A549 (cell line): ENCODE data around the gene GUCY1A2. TPM values are rescaled to one million over a fixed set of nuclear protein-coding genes. Genes with fewer than 3 reads are reported as not detected.

Experiments used
- ATAC-seq, 2 experiments: fragments of 200-7000 bp in 1 of 2; fragments of >200 bp in 1 of 2; cut with Nextera tagmentation in 1 of 2; cut with Tn5 transposase in 1 of 2; 3 replicates each; pipeline versions ENCODE4 v1.8.0 to v1.9.1; 2018 to 2020; ENCODE audit warnings: mild to moderate bottlenecking in 1 of 2, moderate library complexity in 1 of 2
- CTCF ChIA-PET: fragments of 300-600 bp; sonication (Branson Sonifier 250); formaldehyde crosslinking; extraction: SDS; loops from one replicate; lab custom pipeline; 2021; ENCODE audit warnings: antibody characterized with exemption, inconsistent platforms; lab: Yijun Ruan, JAX
- POLR2A ChIA-PET: fragments of 350-600 bp; formaldehyde crosslinking; extraction: SDS; loops from one replicate; lab custom pipeline; 2021; ENCODE audit warnings: antibody characterized with exemption, inconsistent platforms; lab: Yijun Ruan, JAX
- DNase-seq, 2 experiments: peaks; one replicate each; pipeline versions ENCODE4 v3.0.0 to v3.0.0-alpha.2; 2011 to 2016; ENCODE audit warnings: low read depth in 1 of 2, low spot score in 1 of 2
- FAIRE-seq: peaks from 2 replicates; lab custom pipeline; 2011; peaks lifted over from hg19 to GRCh38; lab: Jason Lieb, UNC
- H3K27ac ChIP-seq, 2 experiments: fragments of >200 bp; sonication (Bioruptor Twin); formaldehyde crosslinking; 3 replicates each; pipeline ENCODE4 v1.5.1; 2016 to 2017
- H3K4me1 ChIP-seq: fragments of >200 bp; sonication (Bioruptor Twin); formaldehyde crosslinking; 3 replicates; pipeline ENCODE4 v1.6.1; 2016
- H3K4me2 ChIP-seq: fragments of >200 bp; sonication (Bioruptor Twin); formaldehyde crosslinking; 3 replicates; pipeline ENCODE4 v1.6.1; 2016
- H3K4me3 ChIP-seq: fragments of >200 bp; sonication (Bioruptor Twin); formaldehyde crosslinking; 3 replicates; pipeline ENCODE4 v1.5.1; 2016
- H3K9me3 ChIP-seq: fragments of >200 bp; sonication (Bioruptor Twin); formaldehyde crosslinking; 3 replicates; pipeline ENCODE4 v1.6.1; 2016
- BHLHE40 ChIP-seq: IDR thresholded peaks from 2 replicates; pipeline ENCODE4 v1.6.1; 2012; ENCODE audit warnings: low read depth, low read length, inconsistent platforms
- CBX8 ChIP-seq: fragments of 200-600 bp; sonication (generic); IDR thresholded peaks from 2 replicates; pipeline ENCODE4 v1.6.1; 2016
- CHD2 ChIP-seq: fragments of 150-350 bp; IDR thresholded peaks from 2 replicates; pipeline ENCODE4 v1.6.1; 2014; ENCODE audit warnings: low read length; ENCODE audit not compliant: partially characterized antibody
- FOSB ChIP-seq: fragments of 250-450 bp; sonication (Bioruptor Pico); IDR thresholded peaks from 2 replicates; pipeline ENCODE4 v1.5.0; 2020; ENCODE audit warnings: mild to moderate bottlenecking, moderate library complexity
- FOSL2 ChIP-seq, 2 experiments: fragments of 450-650 bp in 1 of 2; fragments of >200 bp in 1 of 2; sonication (Bioruptor Twin) in 1 of 2; formaldehyde crosslinking; IDR thresholded peaks; 2 replicates each; pipeline versions ENCODE4 v1.5.0 to v1.6.1; 2016 to 2020; ENCODE audit warnings: mild to moderate bottlenecking in 1 of 2, moderate library complexity in 1 of 2
- GATA3 ChIP-seq: IDR thresholded peaks from 2 replicates; pipeline ENCODE4 v1.6.1; 2012; ENCODE audit warnings: borderline replicate concordance
- KDM1A ChIP-seq: fragments of 200-600 bp; sonication (generic); IDR thresholded peaks from 2 replicates; pipeline ENCODE4 v1.6.1; 2016; ENCODE audit warnings: low read depth, mild to moderate bottlenecking
- KDM5A ChIP-seq: fragments of 200-600 bp; sonication (generic); IDR thresholded peaks from 2 replicates; pipeline ENCODE4 v1.6.1; 2016; ENCODE audit warnings: antibody characterized with exemption, mild to moderate bottlenecking
- MYC ChIP-seq: IDR thresholded peaks from 2 replicates; pipeline ENCODE4 v1.6.1; 2012; ENCODE audit warnings: mild to moderate bottlenecking, inconsistent platforms, low read length, improper control_type of control experiment, borderline replicate concordance
- NFE2L2 ChIP-seq: fragments of 150-350 bp; conservative IDR thresholded peaks from 2 replicates; pipeline ENCODE4 v1.6.1; 2014; ENCODE audit warnings: low read length
- POLR2A ChIP-seq: IDR thresholded peaks from 2 replicates; pipeline ENCODE4 v1.6.1; 2012; ENCODE audit warnings: mild to moderate bottlenecking, low read length
- RFX5 ChIP-seq: fragments of 450-650 bp; IDR thresholded peaks from 2 replicates; pipeline ENCODE4 v1.7.1; 2014; ENCODE audit warnings: antibody characterized with exemption, mild to moderate bottlenecking, moderate library complexity
- RNF2 ChIP-seq: fragments of 200-600 bp; sonication (generic); IDR thresholded peaks from 2 replicates; pipeline ENCODE4 v1.6.1; 2016; ENCODE audit warnings: low read depth, mild to moderate bottlenecking, antibody characterized with exemption, moderate library complexity, borderline replicate concordance
- TP53 ChIP-seq: fragments of 250-450 bp; sonication (Bioruptor Pico); IDR thresholded peaks from 2 replicates; pipeline ENCODE4 v1.5.0; 2021; ENCODE audit warnings: mild to moderate bottlenecking, moderate library complexity
- ZC3H11A ChIP-seq: fragments of 450-650 bp; IDR thresholded peaks from 2 replicates; pipeline ENCODE4 v1.6.1; 2014; ENCODE audit warnings: antibody characterized with exemption, mild to moderate bottlenecking
- ZFP36 ChIP-seq: fragments of 450-650 bp; IDR thresholded peaks from 2 replicates; pipeline ENCODE4 v1.6.1; 2014; ENCODE audit warnings: borderline replicate concordance; ENCODE audit not compliant: partially characterized antibody
- ZNF302 ChIP-seq: fragments of 250-450 bp; sonication (Bioruptor Pico); IDR thresholded peaks from 2 replicates; pipeline ENCODE4 v1.9.0; 2021; ENCODE audit warnings: inconsistent platforms, mild to moderate bottlenecking, moderate library complexity
- ZSCAN20 ChIP-seq: fragments of 250-450 bp; sonication (Bioruptor Pico); IDR thresholded peaks from 2 replicates; pipeline ENCODE4 v1.8.0; 2022; ENCODE audit warnings: mild to moderate bottlenecking, moderate library complexity
- WGBS: methylation state at CpG from one replicate; pipeline ENCODE4 v1.1.6; 2017; ENCODE audit errors: missing lambda C conversion rate; 5-methylcytosine and 5-hydroxymethylcytosine counted together
- polyA plus RNA-seq, 4 experiments: library from polyadenylated mRNA; depleted of rRNA in 3 of 4; stranded (reverse); fragments of >200 nt; fragmentation: RNase III in 1 of 4; extraction: RNeasy Plus Mini Kit Qiagen cat#74134 plus additional on column Dnase treatment in 1 of 4; gene quantifications; 2 replicates in 3 of 4; 3 replicates in 1 of 4; pipeline ENCODE4 v1.2.3, GENCODE V29; 2011 to 2017
- TF ChIP-seq, protein P1 (sequence below): fragments of 450-650 bp; IDR thresholded peaks from 2 replicates; pipeline ENCODE4 v1.6.1; 2014; ENCODE audit warnings: antibody characterized with exemption
- TF ChIP-seq, protein P2 (sequence below): fragments of 250-450 bp; sonication (Bioruptor Pico); IDR thresholded peaks from 2 replicates; pipeline ENCODE4 v1.5.0; 2020; ENCODE audit warnings: low read depth, mild to moderate bottlenecking, moderate library complexity
- TF ChIP-seq, protein P3 (sequence below): IDR thresholded peaks from 2 replicates; pipeline ENCODE4 v1.6.1; 2012
- TF ChIP-seq, protein P4 (sequence below): fragments of 250-450 bp; sonication (Bioruptor Pico); IDR thresholded peaks from 2 replicates; pipeline ENCODE4 v1.5.0; 2021; ENCODE audit warnings: mild to moderate bottlenecking, moderate library complexity, borderline replicate concordance
- TF ChIP-seq, protein P5 (sequence below): fragments of 150-350 bp; IDR thresholded peaks from 2 replicates; pipeline ENCODE4 v1.6.1; 2014; ENCODE audit warnings: low read depth, mild to moderate bottlenecking, low read length

GUCY1A2 gene
- polyA plus RNA-seq, 2 of the 4 experiments (the other 2 are of a cell fraction) = 0.12 to 0.16 TPM

DNA sequence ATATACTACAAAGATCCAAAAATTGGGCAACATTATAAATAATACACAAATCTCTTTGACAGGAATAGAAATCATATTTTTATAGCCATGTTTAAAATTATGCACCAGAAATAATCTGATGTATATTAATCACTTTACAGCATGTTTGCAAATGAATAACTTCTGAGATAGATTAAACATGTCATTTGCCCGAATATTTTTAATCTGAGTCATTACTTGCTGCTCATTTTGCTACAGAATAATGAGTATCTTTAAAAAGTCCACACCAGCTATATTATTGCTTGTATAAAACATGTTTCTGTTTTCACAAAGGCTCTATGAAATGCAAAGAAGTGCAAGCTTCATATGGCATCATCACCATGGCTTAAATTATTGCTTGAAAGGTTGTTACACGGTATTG, 336.8 kb downstream of the GUCY1A2 start (continued):
- TF ChIP-seq ZC3H11A (no peak), FOSL2 (IDR thresholded peaks at IDR 0.05) (no peak), FOSL2 (CRISPR knock-in tag; IDR thresholded peaks at IDR 0.05) (no peak), RNF2 (no peak), MYC (no peak), NFE2L2 (no peak), ZSCAN20 (CRISPR knock-in tag) (no peak)

DNA sequence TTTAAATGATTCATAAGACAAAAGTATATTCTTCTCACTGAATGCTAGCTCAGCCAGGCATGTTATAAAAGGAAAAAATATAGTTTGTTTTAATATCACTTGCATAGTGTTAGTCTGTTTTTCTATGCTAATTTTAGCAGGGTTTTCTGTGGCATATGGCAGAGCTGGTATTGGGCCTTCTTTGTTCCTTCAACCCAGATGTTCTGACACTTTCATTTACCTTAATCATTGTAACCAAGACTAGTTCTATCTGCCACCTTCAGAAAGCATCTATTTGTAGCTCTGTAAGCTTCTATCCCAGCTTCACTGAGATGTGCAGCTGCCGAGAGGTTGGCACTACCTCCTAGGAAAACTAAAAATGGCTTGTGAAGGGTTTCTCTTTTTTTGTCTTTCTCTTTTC, 338.7 kb downstream of the GUCY1A2 start:
- DNase-seq (no peak), FAIRE-seq (no peak), ATAC-seq (no peak)
- no peak overlapping the region for H3K4me2 ChIP-seq
- H3K4me3 ChIP-seq = no peak overlapping the region
- no peaks in the 10 kb centered on the region for H3K9me3 ChIP-seq
- no peaks in the 10 kb centered on the region for H3K4me1 ChIP-seq
- POLR2A ChIA-PET = no interaction called here
- WGBS = 81% methylated on average over 1 of the region's 1 CpG
- TF ChIP-seq ZNF302 (CRISPR knock-in tag) = no peak
- CTCF ChIA-PET = no interaction called here
- H3K27ac ChIP-seq = no peak overlapping the region

DNA sequence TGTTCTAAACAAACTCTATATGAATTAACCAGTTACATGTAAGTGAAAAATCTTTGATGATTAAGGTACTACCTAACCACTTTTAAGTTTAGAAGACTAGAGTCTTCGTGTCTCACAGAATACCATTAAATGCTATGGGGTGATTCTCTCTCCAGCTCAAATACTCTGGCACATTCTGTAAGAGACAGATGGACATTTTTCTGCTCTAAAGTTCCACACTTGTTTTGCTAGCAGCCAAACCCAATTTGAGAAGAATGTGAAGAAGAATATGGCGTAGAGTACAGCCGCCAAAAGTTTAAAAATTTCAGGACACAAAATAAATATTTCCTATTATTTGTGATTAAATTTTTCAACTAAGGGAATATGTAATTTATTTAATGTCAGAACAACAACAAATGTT, 339.1 kb downstream of the GUCY1A2 start:
- WGBS = 65% methylated on average over 3 of the region's 3 CpGs
- Histone ChIP-seq H3K4me3 (no peak overlapping the region), H3K27ac (no peak overlapping the region), H3K4me2 (no peak overlapping the region), H3K4me1 (no peaks in the 10 kb centered on the region), H3K9me3 (no peaks in the 10 kb centered on the region)
- no peak for DNase-seq
- no peak for ATAC-seq
- ChIA-PET CTCF (no interaction called here), POLR2A (no interaction called here)
- FAIRE-seq = no peak
- TF ChIP-seq, protein P1, sequence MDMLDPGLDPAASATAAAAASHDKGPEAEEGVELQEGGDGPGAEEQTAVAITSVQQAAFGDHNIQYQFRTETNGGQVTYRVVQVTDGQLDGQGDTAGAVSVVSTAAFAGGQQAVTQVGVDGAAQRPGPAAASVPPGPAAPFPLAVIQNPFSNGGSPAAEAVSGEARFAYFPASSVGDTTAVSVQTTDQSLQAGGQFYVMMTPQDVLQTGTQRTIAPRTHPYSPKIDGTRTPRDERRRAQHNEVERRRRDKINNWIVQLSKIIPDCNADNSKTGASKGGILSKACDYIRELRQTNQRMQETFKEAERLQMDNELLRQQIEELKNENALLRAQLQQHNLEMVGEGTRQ = no peak
- TF ChIP-seq KDM5A (no peak), CBX8 (no peak), KDM1A (no peak), GATA3 (no peak), POLR2A (no peak), FOSB (no peak), MYC (no peak), BHLHE40 (no peak), ZC3H11A (no peak), ZSCAN20 (CRISPR knock-in tag) (no peak), ZFP36 (no peak), RFX5 (no peak), CHD2 (no peak), NFE2L2 (no peak), TP53 (no peak)
- TF ChIP-seq, protein P2, sequence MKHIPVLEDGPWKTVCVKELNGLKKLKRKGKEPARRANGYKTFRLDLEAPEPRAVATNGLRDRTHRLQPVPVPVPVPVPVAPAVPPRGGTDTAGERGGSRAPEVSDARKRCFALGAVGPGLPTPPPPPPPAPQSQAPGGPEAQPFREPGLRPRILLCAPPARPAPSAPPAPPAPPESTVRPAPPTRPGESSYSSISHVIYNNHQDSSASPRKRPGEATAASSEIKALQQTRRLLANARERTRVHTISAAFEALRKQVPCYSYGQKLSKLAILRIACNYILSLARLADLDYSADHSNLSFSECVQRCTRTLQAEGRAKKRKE (CRISPR knock-in tag) = no peak
- TF ChIP-seq, protein P3, sequence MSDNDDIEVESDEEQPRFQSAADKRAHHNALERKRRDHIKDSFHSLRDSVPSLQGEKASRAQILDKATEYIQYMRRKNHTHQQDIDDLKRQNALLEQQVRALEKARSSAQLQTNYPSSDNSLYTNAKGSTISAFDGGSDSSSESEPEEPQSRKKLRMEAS = no peak
- TF ChIP-seq, protein P4, sequence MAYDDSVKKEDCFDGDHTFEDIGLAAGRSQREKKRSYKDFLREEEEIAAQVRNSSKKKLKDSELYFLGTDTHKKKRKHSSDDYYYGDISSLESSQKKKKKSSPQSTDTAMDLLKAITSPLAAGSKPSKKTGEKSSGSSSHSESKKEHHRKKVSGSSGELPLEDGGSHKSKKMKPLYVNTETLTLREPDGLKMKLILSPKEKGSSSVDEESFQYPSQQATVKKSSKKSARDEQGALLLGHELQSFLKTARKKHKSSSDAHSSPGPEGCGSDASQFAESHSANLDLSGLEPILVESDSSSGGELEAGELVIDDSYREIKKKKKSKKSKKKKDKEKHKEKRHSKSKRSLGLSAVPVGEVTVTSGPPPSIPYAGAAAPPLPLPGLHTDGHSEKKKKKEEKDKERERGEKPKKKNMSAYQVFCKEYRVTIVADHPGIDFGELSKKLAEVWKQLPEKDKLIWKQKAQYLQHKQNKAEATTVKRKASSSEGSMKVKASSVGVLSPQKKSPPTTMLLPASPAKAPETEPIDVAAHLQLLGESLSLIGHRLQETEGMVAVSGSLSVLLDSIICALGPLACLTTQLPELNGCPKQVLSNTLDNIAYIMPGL = no peak
- TF ChIP-seq, protein P5, sequence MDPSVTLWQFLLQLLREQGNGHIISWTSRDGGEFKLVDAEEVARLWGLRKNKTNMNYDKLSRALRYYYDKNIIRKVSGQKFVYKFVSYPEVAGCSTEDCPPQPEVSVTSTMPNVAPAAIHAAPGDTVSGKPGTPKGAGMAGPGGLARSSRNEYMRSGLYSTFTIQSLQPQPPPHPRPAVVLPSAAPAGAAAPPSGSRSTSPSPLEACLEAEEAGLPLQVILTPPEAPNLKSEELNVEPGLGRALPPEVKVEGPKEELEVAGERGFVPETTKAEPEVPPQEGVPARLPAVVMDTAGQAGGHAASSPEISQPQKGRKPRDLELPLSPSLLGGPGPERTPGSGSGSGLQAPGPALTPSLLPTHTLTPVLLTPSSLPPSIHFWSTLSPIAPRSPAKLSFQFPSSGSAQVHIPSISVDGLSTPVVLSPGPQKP = no peak
